Measurements from ENCODE around the gene SPEF2. TPM values are rescaled to one million over a fixed set of nuclear protein-coding genes. Genes with fewer than 3 reads are reported as not detected.
A peak's percentile ranks its signal among the peaks of the same experiment; 100 is the strongest.

Gene SPEF2
- total RNA-seq, 1 donor from 2014 or later: 7.9 TPM

DNA sequence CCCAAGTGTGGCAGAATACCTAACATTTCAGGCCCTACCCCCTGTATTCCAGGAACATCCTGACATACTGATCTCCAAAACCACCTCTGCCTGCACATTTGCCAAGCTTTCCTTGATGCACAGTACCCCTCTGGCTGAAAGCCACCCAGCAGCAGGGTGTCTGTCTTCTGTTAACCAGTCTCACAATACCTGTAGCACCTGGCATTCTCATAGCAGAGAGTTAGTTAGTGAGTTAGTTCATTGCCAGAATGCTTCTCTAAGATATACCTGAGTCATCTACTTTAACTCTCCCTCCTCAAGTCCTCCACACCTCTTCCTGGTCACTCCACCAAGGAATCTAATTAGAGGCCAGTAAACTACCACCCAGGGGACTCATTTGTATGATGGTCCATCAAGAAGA is 192.9 kb downstream of the SPEF2 start:
- DNase-seq (ENCODE audit: extremely low spot score, unreplicated experiment): no peak
- TF ChIP-seq CTCF (IDR thresholded peaks at IDR 0.05): no peak
- Mint-ChIP-seq H3K4me1 (ENCODE audit: unreplicated experiment) (no peaks in the 10 kb centered on the region), H3K4me3 (ENCODE audit: unreplicated experiment) (no peak overlapping the region), H3K27ac (ENCODE audit: unreplicated experiment) (no peak overlapping the region), H3K27me3 (ENCODE audit: unreplicated experiment) (no peaks in the 10 kb centered on the region), H3K36me3 (ENCODE audit: unreplicated experiment) (no peaks in the 10 kb centered on the region), H3K9me3 (ENCODE audit: unreplicated experiment) (no peaks in the 10 kb centered on the region)

DNA sequence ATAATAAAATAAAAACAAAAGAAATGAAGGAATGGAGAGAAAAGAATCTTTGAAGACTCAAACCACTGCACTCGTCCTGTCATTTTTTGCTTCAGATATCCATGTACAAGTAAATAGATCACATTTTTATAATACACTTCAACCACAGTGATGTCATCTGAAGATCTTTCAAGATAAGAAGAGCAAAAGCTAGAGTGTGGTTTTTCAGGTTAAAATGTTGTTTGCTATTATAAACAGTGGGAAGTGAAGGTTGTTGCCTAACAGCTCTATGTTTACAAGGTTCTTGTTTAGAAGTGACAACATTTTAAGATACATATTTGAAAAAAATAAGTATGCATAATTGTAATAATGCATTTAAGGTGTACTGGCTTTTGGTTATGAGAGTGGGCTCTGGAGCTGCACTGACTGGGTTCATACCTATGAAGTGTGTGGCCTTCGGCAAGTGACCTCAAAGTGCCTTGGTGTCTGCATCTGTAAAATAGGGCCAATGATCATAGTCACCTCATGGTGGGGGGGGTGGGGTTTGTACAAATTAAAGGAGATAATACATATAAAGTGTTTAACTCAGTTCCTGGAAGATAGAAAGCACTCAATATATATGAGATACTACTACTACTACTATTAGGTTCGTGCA is 193.6 kb downstream of the SPEF2 start:
- Mint-ChIP-seq H3K27me3 (ENCODE audit: unreplicated experiment) (no peaks in the 10 kb centered on the region), H3K27ac (ENCODE audit: unreplicated experiment) (no peak overlapping the region), H3K36me3 (ENCODE audit: unreplicated experiment) (no peaks in the 10 kb centered on the region), H3K9me3 (ENCODE audit: unreplicated experiment) (no peaks in the 10 kb centered on the region), H3K4me1 (ENCODE audit: unreplicated experiment) (no peaks in the 10 kb centered on the region), H3K4me3 (ENCODE audit: unreplicated experiment) (no peak overlapping the region)
- no peak for TF ChIP-seq CTCF (IDR thresholded peaks at IDR 0.05)
- no peak for DNase-seq (ENCODE audit: extremely low spot score, unreplicated experiment)

- Mint-ChIP-seq H3K27ac (ENCODE audit: unreplicated experiment) (no peak overlapping the region), H3K36me3 (ENCODE audit: unreplicated experiment) (no peaks in the 10 kb centered on the region), H3K27me3 (ENCODE audit: unreplicated experiment) (no peaks in the 10 kb centered on the region), H3K4me1 (ENCODE audit: unreplicated experiment) (no peaks in the 10 kb centered on the region), H3K9me3 (ENCODE audit: unreplicated experiment) (no peaks in the 10 kb centered on the region), H3K4me3 (ENCODE audit: unreplicated experiment) (no peak overlapping the region)
- DNase-seq (ENCODE audit: extremely low spot score, unreplicated experiment): no peak
- no peak for TF ChIP-seq CTCF (IDR thresholded peaks at IDR 0.05)
These were observed 195.9 kb downstream of the SPEF2 start for GRCh38 chr5:35813521-35813920.

- Mint-ChIP-seq H3K4me3 (ENCODE audit: unreplicated experiment) (no peak overlapping the region), H3K4me1 (ENCODE audit: unreplicated experiment) (no peaks in the 10 kb centered on the region), H3K9me3 (ENCODE audit: unreplicated experiment) (no peaks in the 10 kb centered on the region), H3K27me3 (ENCODE audit: unreplicated experiment) (no peaks in the 10 kb centered on the region), H3K36me3 (ENCODE audit: unreplicated experiment) (no peaks in the 10 kb centered on the region), H3K27ac (ENCODE audit: unreplicated experiment) (no peak overlapping the region)
- no peak for DNase-seq (ENCODE audit: extremely low spot score, unreplicated experiment)
- peak; percentile 56 for TF ChIP-seq CTCF (IDR thresholded peaks at IDR 0.05)
These were observed 197.7 kb downstream of the SPEF2 start for GRCh38 chr5:35815089-35815936.

- no peak overlapping the region for H3K4me3 Mint-ChIP-seq (ENCODE audit: unreplicated experiment)
- no peaks in the 10 kb centered on the region for H3K9me3 Mint-ChIP-seq (ENCODE audit: unreplicated experiment)
- DNase-seq (ENCODE audit: extremely low spot score, unreplicated experiment): no peak
- H3K27me3 Mint-ChIP-seq (ENCODE audit: unreplicated experiment): no peaks in the 10 kb centered on the region
- H3K4me1 Mint-ChIP-seq (ENCODE audit: unreplicated experiment): no peaks in the 10 kb centered on the region
- H3K36me3 Mint-ChIP-seq (ENCODE audit: unreplicated experiment): no peaks in the 10 kb centered on the region
- no peak overlapping the region for H3K27ac Mint-ChIP-seq (ENCODE audit: unreplicated experiment)
- TF ChIP-seq CTCF (IDR thresholded peaks at IDR 0.05): no peak
These were observed 199.3 kb downstream of the SPEF2 start for GRCh38 chr5:35816881-35817521.
